Epithelial cell of alveolus of lung (primary cell): ENCODE data around the gene CHD3. TPM values are rescaled to one million over a fixed set of nuclear protein-coding genes. Genes with fewer than 3 reads are reported as not detected.

Experiments
- total RNA-seq: library from RNA; depleted of rRNA; stranded (reverse); fragments of >200 nt; gene quantifications from 2 replicates; pipeline ENCODE4 v1.2.1, GENCODE V29; 2015

The CHD3 gene
- 63.2 and 81.6 TPM in 2 replicates for total RNA-seq

DNA sequence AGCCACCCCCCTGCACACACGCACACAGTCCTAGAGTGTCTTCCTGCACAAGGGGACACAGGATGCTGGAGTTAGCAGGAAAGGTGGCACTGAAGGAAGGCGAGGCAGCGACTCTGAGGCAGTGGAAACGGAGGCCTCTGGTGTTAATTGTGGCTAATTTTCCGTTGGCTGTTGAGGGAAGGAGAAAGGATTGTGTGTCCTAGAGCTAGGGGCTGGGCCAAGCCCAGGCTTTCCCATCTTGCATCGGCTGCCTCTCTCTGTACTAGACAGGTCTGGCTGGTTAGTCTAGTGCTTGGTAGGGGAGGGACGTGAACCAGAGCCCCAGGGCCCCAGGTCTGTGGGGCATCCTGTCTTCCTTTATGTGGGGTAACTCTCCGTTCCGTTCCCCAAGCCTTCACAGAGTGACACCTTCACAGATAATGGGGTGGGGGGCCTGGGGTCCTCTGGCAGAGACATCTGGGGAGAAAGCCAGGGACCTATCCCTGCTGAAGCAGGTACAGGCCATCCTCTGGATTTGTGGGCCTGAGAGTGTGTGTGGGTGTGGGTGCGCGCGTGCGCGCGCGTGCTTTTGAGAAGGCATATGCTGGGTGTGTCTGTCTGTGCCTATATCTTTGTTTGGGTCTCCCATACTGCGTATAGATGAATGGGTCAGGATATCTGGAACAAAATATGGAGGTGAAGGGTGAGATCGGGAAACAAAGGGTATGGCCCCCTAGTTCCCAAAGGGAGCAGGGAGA, at the start of gene CHD3:
CHD3 (plus strand) TSS at position 606 of the 737 bp plus-strand sequence. CDS start 212 bp downstream, outside the sequence.

DNA sequence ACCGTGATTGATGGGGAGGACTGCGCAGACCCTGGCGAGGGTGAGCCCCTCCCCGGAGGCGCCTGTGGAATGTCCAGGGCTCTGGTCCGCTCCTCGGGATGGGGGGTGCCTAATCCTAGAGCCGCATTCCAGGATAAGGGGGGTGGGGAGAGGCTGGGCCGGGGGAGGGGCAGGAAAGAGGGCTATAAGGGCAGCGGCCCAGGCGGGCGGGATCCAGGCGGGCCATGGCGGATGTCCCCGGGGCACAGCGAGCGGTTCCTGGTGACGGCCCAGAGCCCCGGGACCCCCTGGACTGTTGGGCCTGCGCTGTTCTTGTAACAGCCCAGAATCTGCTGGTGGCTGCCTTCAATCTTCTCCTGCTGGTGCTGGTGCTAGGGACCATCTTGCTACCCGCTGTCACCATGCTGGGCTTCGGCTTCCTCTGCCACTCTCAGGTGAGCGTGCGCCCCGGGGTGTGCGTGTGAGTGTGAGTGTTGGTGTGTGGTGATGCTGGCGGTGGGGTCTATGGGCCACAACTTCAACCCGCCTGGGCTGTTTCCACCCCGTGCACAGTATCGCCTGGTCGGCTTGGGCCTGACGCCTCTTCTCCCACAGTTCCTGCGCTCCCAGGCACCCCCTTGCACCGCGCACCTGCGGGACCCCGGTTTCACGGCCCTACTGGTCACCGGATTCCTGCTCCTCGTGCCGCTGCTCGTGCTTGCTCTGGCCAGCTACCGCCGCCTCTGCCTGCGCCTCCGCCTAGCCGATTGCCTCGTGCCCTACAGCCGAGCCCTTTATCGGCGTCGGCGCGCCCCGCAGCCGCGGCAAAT, 33.5 kb upstream of the CHD3 start, which contains the start of gene TMEM88:
TMEM88 (plus strand) TSS at position 216 of the 809 bp plus-strand sequence; CDS start at position 225, 9 bp downstream.

DNA sequence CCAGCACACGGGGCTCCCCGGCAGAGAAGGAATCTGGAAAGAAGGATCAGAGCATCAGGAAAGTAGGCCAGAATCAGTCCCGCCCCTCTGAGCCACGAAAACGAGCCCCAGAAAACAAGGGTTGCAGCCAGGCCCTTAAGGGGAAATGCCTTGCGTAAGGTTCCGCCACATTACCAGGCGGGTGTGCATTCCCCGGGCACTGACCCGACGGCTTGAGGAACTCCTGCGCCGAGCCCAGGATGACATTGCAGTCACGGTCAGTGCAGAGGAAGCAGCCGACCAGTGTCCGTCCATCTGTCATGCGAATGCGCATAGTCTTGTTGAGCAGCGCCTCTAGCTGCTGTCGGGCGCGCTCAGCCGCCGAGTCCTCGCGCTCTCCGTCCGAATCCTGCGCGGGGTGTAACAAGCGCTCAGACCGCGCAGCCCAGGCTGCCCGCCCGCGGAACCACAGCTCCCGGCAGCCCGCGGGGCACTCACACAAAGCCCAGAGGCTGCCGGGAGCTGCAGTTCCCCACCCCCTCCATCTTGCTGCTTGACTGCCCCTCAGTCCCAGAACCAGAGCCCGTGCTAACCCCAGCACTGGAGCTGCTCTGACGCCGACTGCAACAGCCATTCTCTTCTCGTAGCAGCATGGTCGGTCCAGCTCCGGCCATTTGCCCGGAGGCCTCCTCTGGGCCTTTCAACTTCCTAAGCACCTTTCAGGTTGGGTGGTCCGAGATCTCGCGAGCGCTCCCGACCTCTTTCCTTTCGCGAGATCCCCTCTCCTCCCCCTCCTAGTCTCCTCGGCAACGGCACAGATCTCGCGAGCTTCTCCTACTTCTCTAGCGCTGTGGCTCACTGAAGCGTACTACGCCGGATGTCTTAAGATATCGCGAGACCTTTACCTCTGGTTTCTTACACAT, 31.5 kb upstream of the CHD3 start, which contains the start of gene NAA38:
NAA38 (minus strand) TSS at position 749 of the 902 bp plus-strand sequence; CDS start at position 653, 96 bp downstream.

GRCh38 chr17:7857713-7858521, 30.7 kb upstream of the CHD3 start, which contains the start of gene CYB5D1:
TSS of gene CYB5D1 (plus strand) at chr17:7858003. CDS start at chr17:7858135, 132 bp downstream.

GRCh38 chr17:7915611-7916384, 27.2 kb downstream of the CHD3 start, which contains the start of gene RNF227:
TSS of gene RNF227 (minus strand) at chr17:7916289. CDS start at chr17:7916195, 94 bp downstream.

GRCh38 chr17:7929158-7930023, 40.8 kb downstream of the CHD3 start, which contains the start of gene KCNAB3:
TSS of gene KCNAB3 (minus strand) at chr17:7929856. CDS start at chr17:7929435, 421 bp downstream.

GRCh38 chr17:7931709-7932482, 43.3 kb downstream of the CHD3 start, which contains the start of the genes CNTROB and TRAPPC1:
TSS of gene CNTROB (plus strand) at chr17:7932206. CDS start at chr17:7933080, 874 bp downstream.
TSS of gene TRAPPC1 (minus strand) at chr17:7931946. CDS start at chr17:7931829, 117 bp downstream.

Other genes starting within 250 kb of the CHD3 start
- 1.0 TPM in 1 of 2 replicates, not detected in the other for gene ATP1B2, start 237.9 kb upstream of the CHD3 start, total RNA-seq
- 55.3 and 73.2 TPM in 2 replicates for gene TP53, start 201.3 kb upstream of the CHD3 start, total RNA-seq
- 6.7 and 14.0 TPM in 2 replicates for gene WRAP53, start 200.3 kb upstream of the CHD3 start, total RNA-seq
- gene EFNB3, start 183.6 kb upstream of the CHD3 start, total RNA-seq: 1.6 and 8.7 TPM in 2 replicates
- gene DNAH2, start 171.0 kb upstream of the CHD3 start, total RNA-seq: under 0.01 and 0.16 TPM in 2 replicates
- 3.6 and 12.4 TPM in 2 replicates for gene KDM6B, start 54.6 kb upstream of the CHD3 start, total RNA-seq
- gene TMEM88, start 33.7 kb upstream of the CHD3 start, total RNA-seq: 1.9 and 3.3 TPM in 2 replicates
- gene NAA38, start 31.2 kb upstream of the CHD3 start, total RNA-seq: 41.8 and 83.4 TPM in 2 replicates
- 2.8 and 6.5 TPM in 2 replicates for gene CYB5D1, start 30.8 kb upstream of the CHD3 start, total RNA-seq
- gene RNF227, start 27.5 kb downstream of the CHD3 start, total RNA-seq: 2.4 and 4.5 TPM in 2 replicates
- gene KCNAB3, start 41.1 kb downstream of the CHD3 start, total RNA-seq: 0.78 and 2.2 TPM in 2 replicates
- gene TRAPPC1, start 43.2 kb downstream of the CHD3 start, total RNA-seq: 51.3 and 66.3 TPM in 2 replicates
- gene CNTROB, start 43.4 kb downstream of the CHD3 start, total RNA-seq: 14.1 and 15.3 TPM in 2 replicates
- gene GUCY2D, start 113.8 kb downstream of the CHD3 start, total RNA-seq: under 0.01 TPM in 1 of 2 replicates, not detected in the other
- gene ALOX15B, start 150.3 kb downstream of the CHD3 start, total RNA-seq: 0.80 and 0.91 TPM in 2 replicates
- gene ALOX12B, start 198.9 kb downstream of the CHD3 start, total RNA-seq: not detected in 2 replicates
- not detected in 2 replicates for gene ALOXE3, start 229.7 kb downstream of the CHD3 start, total RNA-seq
- 0.78 and 1.4 TPM in 2 replicates for gene HES7, start 235.3 kb downstream of the CHD3 start, total RNA-seq